GM19455 (cell line): ENCODE measurements around the gene PCBP3.

Experiments used
- ATAC-seq: cut with Tn5 transposase; IDR thresholded peaks from one replicate; pipeline ENCODE4 v1.9.1; 2021; ENCODE audit not compliant: unreplicated experiment

PCBP3 gene

DNA sequence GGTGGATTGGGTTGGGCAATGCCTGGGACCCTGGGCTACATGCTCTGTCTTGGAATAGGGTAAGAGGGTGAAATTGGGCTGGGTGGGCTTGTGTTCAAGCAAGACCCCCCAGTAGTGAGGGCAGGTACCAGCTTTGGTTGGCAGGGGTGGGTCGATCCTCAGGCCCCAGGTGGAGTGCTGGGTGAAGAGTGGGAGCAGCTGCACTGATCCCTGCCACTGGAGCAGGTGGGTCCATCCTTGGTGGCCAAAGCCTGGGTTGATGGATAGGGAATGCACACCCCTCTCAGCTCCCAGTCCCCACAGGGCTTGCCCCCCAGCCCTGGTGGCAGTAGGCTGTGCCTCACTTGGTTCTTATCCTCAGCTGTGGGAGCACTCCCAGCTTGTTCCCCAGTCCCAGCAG is 135.2 kb downstream of the PCBP3 start:
- no peak for ATAC-seq

- ATAC-seq = no peak
These were observed 135.7 kb downstream of the PCBP3 start for GRCh38 chr21:45779226-45779625.

GRCh38 chr21:45780647-45781046 is 137.1 kb downstream of the PCBP3 start:
- no peak for ATAC-seq

DNA sequence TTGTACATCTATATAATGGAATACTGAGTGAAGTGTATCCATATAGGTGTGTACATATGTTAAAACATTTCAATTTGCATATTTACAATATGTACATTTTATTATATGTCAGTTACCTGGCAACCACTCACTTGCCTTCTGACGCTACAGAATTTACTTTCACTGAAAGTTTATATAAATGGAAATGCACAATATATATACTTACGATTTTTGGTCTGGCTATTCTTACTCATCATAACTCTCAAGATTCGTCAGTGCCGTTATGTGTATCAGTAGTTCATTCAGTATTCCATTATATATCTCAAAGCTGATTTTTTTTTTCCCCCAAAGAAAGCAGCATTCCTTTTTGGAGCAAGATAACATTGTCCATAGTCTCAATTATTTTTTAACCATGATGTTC is 138.2 kb downstream of the PCBP3 start:
- no peak for ATAC-seq

DNA sequence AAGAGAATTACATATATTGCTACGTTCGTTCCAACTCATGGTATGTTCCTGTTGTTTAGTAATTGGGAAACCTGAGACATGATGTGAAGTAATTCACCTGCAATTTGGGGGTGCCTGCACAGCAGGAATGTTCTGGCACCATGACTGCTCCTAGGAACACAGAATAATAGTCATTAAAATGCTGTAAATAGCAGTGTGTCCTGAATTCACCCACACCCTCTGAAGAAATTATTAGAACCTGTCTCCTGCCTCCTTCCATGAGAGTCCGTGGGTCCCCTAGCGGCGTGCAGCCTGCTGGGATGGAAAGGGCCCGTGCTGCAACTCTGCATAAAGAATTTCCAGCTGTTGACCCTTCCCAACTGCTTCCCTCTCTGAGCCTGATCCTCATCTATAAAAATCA is 143.1 kb downstream of the PCBP3 start:
- ATAC-seq = no peak

- ATAC-seq = no peak
These were observed 143.8 kb downstream of the PCBP3 start for GRCh38 chr21:45787371-45787770.

- ATAC-seq = no peak
These were observed 144.7 kb downstream of the PCBP3 start for GRCh38 chr21:45788198-45788597.

GRCh38 chr21:45788637-45789506 is 145.3 kb downstream of the PCBP3 start:
- no peak for ATAC-seq

GRCh38 chr21:45790427-45790826 is 146.9 kb downstream of the PCBP3 start:
- no peak for ATAC-seq

DNA sequence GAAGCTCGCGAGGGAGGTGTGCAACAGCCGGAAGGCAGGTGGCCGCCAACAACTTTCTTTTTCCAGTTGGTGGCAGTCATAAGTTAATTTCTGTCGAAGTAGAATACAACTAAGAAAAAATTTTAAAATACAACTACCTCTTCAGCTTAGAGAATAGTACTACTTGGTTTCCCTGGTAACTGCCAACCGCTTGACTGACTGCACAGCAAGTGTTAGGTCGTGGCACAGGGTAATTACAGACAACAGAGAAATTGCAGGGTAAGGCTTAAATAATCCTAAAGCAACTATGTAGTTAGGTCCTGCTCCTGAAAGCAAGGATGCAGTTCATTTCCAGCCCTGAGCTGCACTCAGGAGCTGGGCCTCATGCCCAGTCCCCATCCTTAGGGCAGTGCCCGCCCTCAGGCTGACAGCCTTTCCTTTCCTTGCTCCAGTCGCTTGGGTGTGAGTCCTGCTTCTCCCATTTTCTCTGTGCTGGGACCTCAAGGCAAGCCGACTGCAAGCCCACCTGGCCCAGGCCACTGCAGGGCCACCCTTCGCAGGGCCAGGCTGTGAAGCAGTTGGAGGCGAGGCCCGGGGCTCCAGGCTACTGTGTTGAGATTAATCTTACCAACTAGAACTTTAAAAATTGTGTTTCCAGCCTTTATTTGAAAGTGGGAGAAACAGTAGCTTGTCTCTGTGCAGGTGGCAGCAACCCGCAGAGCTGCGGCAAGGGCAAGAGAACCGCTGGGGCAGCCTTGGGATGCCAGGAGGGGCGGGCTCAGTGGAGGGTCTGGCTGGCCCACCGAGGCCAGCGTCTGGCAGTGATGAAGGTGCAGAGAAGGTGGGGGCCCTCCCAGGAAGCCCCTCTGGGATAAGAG is 148.3 kb downstream of the PCBP3 start:
- no peak for ATAC-seq

DNA sequence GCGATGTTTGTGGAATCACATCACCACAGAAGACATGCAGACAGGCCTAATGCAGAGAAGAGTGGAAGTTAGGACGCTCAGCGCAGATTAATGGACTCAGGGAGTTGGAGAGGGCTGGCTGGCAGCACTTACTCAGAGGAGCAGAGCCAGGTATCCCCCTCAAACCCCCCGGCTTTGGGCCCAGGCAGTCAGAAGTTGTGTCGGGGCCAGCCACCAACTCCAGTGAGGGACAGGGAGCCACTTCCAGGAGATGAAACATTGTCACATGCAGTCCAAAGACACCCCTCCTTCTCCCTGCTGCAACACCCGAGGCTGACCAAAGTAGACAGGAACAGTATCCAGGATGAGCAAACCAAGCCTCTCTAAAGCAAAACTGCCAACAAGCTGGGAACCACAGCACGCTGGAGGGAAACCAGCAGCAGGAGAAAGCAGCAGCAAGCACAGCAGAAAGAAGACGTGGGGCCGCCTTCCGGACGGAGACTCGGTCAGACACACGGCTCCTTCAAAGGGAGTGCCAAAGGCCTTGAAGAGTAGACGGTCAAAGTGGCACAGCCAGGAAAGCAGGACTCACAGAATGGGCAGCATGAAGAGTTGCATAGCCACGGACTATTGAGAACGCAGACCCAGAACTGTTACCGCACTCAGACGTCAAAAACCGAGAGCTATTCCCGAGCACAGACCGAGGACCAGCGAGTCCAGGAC is 149.3 kb downstream of the PCBP3 start:
- no peak for ATAC-seq

DNA sequence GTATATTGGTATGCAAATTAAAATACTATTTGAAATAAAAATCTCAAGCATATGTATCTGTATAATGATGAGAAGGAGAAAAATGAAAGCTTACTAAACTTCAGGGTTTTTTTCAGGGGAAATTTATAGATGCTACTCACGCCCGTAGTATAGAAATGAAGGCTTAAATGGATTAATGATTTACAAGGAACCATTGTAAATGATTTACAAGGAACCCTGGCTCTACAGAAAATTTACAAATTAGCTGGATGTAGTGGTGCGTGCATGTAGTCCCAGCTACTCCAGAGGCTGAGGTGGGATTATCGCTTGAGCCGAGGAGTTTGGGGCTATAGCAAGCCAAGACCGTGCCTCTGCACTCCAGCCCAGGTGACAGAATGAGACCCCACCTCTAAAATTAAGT is 150.5 kb downstream of the PCBP3 start:
- no peak for ATAC-seq

- ATAC-seq = no peak
These were observed 152.5 kb downstream of the PCBP3 start for GRCh38 chr21:45796003-45796402.

GRCh38 chr21:45797338-45797737 is 153.8 kb downstream of the PCBP3 start:
- no peak for ATAC-seq

GRCh38 chr21:45799765-45800338 is 156.3 kb downstream of the PCBP3 start:
- no peak for ATAC-seq

DNA sequence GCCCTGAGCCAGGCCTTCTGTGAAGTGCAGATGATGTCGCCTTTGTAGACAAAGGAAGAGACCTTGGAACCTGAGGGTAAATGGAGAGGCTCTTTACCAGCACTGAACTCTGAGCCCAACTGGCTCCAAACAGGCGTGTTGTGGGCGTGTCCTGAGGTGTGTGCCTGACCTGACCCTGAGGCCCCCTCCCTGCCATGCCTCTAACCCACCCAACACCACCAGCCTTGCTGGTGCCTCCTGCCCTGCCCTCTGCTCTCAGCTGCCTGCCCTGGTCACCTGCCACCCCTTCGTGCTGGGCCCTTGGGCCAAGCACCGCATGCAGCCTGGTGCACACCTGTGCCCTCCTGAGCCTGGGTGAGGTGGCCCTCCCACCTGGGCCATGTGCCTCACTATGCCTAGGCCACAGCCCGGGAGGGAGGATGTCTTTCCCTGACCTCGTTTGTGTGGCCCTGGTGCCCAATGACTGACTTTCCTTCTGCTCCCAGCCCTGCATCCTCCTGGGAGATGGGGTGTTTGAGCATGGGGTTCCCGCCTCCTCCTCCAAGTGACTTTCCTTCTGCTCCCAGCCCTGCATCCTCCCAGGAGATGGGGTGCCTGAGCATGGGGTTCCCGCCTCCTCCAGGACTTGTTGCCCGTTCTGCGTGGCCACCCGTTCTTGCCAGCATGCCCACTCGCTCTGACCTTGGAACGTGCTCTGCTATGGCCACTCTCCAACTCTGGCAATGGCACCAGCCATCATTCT is 157.0 kb downstream of the PCBP3 start:
- no peak for ATAC-seq

DNA sequence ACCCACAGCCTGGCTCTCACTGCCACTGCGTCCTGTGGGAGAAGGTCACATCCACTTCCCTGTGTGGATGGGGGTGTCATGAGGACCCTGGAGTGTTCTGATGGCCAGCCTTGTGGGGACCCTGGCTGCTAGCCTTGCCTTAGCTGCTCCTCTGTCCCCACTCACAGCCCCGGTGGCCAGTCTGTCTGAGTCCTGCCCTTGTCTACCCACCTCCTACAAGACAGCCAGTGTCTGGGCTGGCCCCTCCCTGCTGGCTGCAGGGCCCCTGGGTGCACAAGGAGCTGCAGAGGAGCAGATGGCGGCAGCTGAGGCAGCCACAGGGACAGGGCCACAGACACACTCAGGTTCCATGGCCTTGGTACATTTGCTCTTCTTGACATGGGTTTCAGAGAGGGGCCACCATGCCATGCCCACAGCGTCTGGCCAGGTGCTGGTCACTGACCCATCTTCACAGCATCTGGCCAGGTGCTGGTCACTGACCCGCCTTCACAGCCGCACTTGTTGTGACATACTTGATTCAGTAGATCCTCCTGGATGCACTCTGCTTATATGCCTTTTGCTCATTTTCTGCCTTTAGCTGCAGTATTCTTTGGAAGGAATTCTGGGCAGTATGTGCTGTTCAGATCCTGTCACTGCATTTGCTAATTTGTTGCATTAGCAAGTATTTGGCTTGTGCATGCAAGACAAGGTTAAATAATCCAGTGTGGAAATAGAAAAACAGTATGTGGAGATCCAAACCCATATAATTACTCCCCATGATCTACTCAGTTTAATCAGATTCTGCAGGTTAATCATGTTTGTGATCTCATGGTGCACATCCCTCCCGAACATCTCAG is 157.8 kb downstream of the PCBP3 start:
- ATAC-seq = no peak

DNA sequence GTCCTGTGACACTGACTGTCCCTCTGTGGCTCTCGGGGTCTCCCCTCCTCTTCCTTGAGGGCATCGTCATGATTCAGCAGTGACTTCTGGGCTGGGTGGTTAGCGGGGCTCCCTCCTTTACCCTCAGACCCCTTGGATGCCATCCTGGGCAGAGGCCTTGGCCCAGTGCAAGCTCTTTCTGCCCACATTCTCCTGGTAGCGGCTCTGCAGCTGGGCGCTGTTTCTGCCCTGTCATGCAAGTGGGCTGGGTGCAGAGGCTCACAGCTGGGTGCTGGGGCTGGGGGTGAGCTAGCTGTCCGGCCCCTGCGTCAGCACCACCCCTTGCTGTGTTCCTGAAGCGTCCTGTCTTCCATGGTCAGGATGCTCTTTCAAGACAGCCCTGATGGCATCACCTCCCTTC is 158.5 kb downstream of the PCBP3 start:
- ATAC-seq = no peak

- no peak for ATAC-seq
These were observed 158.9 kb downstream of the PCBP3 start for GRCh38 chr21:45802425-45802824.
